Transverse colon (tissue), 4 donors: Measurements from ENCODE around the gene SIDT2.
"Not testable (repeated sequence)": the region's sequence is repeated elsewhere in the genome, so short reads cannot be mapped to it uniquely, and the experiment has no call there.

Experiments
- POLR2A ChIP-seq: fragments of 450-650 bp; IDR thresholded peaks from one replicate; pipeline ENCODE4 v1.6.1; 2016; ENCODE audit warnings: antibody characterized with exemption, mild to moderate bottlenecking, moderate library complexity
- POLR2AphosphoS5 ChIP-seq, 3 donors: sonication (generic); formaldehyde crosslinking; IDR thresholded peaks; one replicate each; pipeline ENCODE4 v1.6.1; 2016; ENCODE audit warnings: antibody characterized with exemption in 3 of 3
- TF ChIP-seq, protein P1 (sequence below), 5 experiments: fragments of 200-600 bp in 3 of 5; fragments of 450-650 bp in 2 of 5; sonication (generic) in 3 of 5; IDR thresholded peaks; 1 replicate in 2 of 5; 2 replicates in 3 of 5; pipeline ENCODE4 v1.5.1; 2016 to 2017; ENCODE audit warnings: antibody characterized with exemption in 5 of 5, inconsistent platforms in 3 of 5, mild to moderate bottlenecking in 2 of 5, moderate library complexity in 1 of 5

DNA sequence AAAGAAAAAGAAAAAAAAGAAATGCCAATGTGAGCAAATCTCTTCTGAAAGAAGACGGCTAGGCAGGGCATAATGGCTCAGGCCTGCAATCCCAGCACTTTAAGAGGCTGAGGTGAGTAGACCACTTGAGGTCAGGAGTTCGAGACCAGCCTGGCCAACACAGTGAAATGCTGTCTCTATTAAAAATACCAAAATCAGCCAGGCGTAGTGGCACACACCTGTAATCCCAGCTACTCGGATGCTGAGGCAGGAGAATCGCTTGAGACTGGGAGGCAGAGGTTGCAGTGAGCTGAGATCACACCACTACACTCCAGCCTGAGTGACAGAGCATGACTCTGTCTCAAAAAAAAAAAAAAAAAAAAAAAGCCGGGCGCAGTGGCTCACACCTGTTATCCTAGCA is 48.1 kb upstream of the SIDT2 start:
- TF ChIP-seq POLR2AphosphoS5 (IDR thresholded peaks at IDR 0.05); POLR2A: not testable (repeated sequence)
- TF ChIP-seq, protein P1, sequence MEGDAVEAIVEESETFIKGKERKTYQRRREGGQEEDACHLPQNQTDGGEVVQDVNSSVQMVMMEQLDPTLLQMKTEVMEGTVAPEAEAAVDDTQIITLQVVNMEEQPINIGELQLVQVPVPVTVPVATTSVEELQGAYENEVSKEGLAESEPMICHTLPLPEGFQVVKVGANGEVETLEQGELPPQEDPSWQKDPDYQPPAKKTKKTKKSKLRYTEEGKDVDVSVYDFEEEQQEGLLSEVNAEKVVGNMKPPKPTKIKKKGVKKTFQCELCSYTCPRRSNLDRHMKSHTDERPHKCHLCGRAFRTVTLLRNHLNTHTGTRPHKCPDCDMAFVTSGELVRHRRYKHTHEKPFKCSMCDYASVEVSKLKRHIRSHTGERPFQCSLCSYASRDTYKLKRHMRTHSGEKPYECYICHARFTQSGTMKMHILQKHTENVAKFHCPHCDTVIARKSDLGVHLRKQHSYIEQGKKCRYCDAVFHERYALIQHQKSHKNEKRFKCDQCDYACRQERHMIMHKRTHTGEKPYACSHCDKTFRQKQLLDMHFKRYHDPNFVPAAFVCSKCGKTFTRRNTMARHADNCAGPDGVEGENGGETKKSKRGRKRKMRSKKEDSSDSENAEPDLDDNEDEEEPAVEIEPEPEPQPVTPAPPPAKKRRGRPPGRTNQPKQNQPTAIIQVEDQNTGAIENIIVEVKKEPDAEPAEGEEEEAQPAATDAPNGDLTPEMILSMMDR (IDR thresholded peaks at IDR 0.05): not testable (repeated sequence)
